Activated gamma-delta T cell (primary cell): Measurements from ENCODE around the gene ZBTB48.
A peak's percentile ranks its signal among the peaks of the same experiment; 100 is the strongest.
"Not testable (repeated sequence)": the region's sequence is repeated elsewhere in the genome, so short reads cannot be mapped to it uniquely, and the experiment has no call there.

ENCODE experiments used
- DNase-seq: peaks from one replicate; lab custom pipeline; 2025; lab: John Stamatoyannopoulos, UW

The ZBTB48 gene

DNA sequence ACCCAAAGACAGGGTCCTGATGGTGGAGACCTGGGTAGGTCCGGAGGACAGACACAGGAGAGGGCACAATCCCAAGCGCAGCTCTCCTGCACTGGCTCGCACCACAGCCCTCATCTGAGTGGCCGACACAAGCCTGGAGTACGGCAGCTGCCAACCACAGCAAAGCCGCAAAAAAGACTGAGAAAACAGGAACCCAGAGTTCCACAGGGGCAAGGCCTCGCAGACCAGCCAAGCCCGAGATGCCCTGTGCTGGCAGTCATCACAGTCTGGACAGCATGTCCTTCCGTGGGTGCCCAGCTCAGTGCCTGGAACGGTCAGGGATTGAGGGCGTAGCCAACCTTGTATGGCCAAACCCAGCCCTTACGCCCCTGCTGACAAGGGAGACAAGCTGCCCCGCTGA lies 11.4 kb downstream of the ZBTB48 start:
- DNase-seq = no peak

DNA sequence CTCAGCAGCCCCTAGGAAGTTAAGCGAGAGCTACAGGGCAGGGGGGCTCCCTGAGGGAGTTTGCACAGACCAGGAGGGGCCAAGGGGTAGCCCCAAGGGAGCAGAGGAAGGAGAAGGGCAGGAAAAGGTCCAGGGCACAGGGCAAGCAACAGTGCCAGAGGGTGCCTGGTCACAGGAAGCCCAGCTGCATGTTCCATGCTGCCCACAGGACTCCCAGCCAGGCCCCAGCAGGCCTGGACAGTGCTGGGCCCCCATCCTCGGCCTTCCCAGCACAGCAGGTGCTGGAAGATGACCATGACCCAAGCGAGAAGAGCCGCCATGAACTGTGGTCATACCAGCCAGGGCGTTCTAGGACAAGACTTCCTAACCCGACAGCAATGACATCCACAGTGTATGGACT lies 11.8 kb downstream of the ZBTB48 start:
- DNase-seq = no peak

DNA sequence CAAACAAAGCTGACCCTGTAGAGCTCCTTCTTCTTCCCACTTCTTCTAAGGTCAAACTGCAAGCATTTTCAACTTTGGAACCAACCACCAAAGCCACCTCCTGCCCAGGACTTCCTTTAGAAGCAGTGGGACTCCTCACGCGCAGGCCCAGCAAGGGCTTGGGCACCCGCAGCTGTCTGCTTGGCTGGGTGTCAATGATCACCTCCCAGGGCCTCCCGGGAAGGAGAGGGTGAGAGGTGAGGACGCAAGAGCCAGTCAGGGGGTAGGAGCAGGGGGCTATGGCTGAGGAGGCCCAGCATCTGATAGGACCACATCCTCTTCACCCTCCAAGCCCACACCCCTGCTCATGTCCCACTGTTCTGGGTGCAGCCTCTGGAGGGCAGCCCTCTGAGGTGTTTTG lies 12.6 kb downstream of the ZBTB48 start:
- DNase-seq = no peak

DNA sequence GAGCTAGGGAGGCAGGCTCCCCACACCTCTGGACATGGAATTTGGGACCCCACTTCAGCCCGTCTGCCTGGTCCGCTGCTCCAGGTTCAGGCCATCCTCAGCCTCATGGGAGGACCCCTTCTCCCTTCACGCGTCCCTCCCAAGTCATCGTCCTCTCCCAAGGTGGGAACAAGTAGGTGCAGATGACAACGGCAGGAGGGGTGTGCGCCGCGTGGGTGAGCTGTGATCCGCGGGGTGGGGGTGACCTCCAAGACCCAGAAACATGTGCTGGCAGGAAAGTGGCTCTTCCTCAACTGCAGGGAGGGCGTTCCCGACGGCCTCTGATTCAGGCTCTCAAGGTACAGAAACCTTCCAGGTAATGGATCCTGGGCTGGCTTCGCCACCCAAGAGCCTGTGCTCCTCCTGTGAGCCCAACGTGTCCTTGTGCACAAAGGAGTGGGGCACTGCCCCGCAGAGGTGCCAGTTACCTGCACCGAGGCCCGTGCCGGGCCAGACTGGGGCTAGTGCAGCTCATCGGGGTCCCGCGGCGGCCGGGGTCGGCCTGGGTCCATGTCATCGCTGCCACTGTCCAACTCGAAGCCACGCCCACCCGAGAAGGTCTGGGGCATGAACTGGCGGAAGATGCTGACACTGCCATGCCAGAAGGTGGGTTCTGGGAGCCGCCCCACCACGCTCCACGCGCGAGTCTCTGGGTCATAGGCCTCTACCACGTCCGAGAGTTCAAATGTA lies 13.2 kb downstream of the ZBTB48 start:
- DNase-seq = no peak

DNA sequence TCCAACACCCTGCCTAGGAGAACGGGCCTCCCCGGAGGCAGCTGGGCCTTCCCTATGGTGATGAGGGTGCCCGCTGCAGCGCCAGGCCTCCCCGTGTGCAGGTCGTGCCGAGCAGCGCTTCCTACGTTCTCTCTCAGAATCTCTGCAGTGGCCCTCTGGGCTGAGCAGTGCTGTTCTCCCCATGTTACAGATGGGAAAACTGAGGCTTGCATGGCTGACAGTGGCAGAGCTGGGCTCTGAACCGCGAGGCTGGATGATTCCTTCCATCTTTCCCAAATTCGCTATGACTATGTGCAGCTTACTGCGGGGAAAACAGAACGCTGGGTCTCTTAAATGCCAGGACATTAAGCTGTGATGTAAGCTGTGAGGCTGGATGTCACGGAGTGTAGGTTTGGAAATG lies 14.0 kb downstream of the ZBTB48 start:
- DNase-seq = no peak

DNA sequence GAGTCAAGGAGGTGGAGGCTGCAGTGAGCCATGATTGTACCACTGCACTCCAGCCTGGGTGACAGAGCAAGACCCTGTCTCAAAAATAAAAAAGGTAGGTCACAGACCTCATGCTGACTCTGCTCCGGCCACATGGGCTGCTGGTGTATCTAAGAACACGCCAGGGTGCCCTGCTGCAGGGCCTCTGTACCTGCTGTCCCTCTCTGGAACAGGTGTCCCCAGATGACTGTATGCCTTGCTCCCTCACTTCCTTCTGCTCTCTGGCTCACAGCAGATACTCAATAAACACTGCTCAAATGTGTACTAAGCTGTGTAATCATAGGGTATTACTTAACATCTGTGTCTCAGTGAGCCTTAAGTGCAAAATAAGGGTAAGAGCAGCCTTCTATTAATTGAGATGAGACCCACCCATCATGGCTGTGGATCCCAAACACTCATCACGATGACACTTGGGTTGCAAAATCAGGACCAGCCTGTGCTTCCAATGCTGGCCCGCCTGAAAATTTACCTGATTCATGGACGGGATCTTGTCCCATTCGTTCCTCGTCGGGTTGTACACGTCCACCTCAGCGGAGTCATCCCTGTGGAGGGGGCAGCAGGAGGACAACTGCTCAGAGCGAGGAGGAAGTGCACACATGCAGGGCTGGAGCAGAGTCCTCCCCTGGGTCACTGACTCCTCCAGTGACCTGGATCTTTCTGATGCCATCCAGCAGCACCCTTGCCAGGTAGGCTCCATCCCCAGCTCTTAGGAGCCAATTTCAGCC lies 15.4 kb downstream of the ZBTB48 start:
- no peak for DNase-seq

DNA sequence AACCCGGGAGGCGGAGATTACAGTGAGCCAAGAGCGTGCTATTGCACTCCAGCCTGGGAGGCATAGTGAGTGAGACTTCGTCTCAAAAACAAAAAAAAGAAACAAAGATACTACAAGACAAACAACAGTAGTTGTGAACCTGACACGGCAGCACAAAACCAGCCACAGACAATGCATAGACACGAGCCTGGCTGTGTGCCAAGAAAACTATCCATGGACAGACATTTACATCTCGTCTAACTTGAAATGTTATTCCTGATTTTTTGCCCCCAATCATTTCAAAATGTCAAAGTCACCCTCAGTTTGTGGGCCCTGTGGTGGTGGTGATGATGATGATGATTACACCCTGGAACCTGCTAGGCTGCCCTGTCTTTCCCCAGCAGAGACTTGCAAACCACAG lies 16.6 kb downstream of the ZBTB48 start:
- no peak for DNase-seq

DNA sequence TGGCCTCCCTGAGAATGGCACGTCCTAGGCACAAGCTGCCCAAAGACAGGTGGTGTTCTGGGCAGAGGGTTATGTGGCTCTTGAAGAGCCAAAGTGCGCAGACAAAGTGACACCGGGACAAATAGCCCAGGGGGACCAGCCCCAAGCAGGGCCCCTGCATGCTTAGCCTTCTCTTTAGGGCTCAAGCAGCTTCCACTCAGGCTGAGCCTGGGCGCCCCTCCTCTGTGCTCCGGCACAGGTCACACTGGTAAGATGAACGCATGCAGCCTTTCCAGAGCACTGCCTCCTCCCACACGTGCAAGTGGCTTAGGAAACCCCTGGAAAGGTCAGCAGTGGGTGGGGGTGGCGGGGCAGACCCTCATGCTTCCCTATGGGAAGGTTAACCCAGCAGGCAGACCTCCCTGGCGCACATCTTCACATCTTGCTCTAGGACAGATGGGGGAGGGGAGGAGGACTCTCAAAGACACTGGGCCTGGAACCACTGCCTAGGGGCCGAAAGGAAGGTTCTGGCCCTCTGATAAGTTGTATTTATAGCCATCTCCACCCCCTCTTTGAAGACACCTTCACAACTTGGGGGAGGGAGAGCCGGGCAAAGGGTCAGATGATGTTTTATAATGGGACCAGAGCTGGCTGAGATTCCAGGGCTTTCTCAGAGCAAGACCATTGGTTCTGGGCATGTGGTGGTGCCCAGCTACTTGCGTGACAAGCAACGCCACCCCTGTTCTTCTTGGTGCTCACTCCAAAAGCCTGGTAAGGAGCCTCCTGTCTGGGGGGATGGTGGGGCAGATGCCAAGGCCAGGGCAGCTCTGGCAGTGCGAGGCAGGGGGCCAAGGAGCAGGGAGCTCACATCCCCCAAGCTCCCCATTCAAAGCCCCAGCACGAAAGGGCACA lies 17.3 kb downstream of the ZBTB48 start:
- no peak for DNase-seq

DNA sequence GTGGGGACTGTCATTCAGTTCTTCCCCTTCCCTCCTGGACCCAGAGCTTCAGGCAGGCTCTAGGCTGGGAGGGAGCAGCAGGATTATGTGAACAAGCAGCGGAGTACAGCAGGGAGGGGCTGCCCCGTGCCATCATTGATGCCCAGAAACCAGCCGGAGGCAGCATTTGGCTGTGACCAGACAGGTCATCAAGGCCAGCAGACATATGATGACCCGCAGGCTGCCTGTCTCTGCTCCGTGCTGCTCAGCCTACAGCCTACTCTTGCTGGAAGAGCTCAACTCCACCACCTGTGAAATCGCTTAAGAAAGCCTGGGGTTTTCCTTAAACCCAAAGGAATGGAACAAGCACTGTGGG lies 18.0 kb downstream of the ZBTB48 start:
- DNase-seq = no peak

DNA sequence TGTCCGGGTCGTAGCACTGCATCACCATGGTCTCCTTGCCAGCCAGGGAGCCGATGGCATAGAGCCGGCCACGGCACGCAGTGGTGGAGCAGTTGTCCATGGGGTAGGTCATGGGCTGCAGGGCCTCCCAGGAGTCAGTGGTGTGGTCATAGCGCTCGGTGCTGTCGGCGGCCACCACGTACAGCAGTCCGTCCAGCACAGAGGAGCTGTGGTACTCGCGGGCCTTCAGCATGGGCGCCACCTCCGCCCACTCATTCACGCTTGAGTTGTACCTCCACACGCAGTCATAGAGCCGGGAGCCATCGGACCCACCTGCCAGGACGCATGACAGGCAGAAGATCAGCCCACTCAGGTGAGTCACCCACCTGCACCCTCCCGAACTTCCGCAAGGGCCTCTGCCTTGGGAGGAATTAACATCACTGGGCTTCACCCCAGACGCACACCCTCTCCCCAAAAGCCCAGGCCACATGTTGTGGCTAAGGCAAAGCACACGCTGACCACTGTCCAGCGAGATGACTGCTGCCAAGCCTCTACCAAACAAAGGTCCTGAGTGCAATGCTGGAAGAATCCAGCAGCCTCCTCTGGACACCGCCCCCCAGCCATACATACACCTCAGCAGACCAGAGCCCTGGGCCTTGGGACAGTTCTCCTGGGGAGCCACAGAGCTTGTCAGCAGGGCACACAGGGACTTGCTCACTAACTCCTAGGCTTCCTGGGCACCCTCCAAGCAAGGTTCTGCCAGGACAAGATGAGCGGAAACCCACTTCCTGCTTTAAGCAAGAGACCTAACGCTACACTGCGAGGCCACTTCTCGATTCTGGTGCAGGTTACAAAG lies 19.6 kb downstream of the ZBTB48 start:
- DNase-seq = no peak

DNA sequence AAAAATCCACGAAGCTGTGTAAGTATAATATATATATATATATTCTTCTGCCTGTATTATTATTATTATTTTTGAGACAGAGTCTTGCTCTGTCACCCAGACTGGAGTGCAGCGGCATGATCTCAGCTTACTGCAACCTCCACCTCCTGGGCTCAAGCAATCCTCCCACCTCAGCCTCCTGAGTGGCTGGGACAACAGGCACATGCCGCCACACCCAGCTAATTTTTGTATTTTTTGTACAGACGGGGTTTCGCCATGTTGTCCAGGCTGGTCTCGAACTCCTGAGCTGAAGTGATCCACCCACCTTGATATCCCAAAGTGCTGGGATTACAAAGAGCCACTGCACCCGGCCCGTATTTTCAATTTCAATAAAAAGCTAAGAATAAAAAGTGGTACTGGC lies 20.2 kb downstream of the ZBTB48 start:
- DNase-seq = not testable (repeated sequence)

DNA sequence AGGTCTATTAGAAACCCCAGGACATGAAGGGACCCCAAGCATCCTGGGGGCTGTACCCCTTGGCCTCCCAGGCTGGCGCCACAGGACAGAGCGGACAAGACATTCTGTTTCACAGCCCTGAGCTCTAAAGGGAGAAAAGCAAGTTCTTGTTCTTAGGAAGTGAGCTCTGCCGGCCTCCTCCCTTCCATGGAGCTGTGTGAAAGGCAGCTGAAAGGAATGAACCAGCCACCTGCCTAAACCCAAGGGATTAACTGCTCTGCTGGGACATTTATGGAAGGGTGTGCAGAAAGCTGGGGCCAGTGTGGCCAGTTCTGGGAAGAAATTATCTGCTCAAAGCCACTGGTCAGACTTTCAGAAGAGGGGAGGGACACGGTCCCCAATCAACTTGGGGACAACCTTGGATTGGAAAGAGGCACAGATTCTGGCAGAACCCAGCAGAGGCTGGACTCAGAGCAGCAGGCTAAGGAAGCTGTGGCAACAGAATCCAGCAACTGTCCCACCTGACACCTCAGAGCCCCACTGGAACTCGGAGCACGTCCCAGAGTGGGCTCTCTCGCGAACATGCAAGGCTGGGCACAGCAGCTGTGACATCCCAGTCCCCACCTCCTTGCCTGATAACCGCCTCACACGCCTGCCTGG lies 20.7 kb downstream of the ZBTB48 start:
- no peak for DNase-seq

DNA sequence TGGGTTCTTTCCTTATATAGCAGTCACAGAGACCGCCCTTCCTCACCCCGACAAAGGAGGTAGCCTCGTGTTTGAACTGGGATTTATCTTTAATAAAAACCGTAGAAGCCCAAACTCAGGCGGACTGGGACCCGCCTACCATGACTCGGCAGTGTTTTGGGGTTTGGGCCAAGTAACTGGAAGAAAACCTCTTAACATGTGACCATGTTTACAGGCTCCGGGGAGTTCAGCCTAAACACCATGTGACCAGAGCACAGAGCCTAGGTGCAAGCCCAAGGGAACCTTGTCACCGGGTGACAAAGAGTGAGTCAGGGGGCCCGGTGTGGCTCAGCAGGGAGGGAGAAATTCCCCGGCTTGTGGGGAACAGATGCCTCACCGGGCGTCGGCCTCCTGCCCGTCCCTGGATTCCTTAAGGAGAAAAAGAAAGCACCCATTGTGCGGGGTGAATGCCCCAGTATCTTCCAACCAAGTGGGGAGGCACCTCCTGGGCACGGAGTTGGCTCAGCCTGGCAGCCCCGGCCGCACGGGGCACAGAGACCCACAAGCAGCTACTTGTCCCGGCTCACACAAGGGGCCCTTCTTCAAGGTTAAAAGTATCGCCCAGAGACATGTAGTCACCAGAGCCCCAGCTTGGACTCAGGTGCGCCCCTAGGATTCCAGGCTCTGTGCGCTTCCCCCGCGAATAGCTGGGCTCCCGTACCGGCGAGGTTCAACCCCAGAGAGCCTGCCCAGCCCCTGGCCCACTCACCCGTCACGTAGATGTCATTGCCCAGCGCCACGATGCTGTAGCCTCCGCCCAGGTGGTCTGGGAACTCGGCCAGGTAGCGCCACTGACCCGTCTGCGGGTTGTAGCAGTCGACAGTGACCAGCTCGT lies 21.5 kb downstream of the ZBTB48 start:
- DNase-seq = peak; percentile 38

DNA sequence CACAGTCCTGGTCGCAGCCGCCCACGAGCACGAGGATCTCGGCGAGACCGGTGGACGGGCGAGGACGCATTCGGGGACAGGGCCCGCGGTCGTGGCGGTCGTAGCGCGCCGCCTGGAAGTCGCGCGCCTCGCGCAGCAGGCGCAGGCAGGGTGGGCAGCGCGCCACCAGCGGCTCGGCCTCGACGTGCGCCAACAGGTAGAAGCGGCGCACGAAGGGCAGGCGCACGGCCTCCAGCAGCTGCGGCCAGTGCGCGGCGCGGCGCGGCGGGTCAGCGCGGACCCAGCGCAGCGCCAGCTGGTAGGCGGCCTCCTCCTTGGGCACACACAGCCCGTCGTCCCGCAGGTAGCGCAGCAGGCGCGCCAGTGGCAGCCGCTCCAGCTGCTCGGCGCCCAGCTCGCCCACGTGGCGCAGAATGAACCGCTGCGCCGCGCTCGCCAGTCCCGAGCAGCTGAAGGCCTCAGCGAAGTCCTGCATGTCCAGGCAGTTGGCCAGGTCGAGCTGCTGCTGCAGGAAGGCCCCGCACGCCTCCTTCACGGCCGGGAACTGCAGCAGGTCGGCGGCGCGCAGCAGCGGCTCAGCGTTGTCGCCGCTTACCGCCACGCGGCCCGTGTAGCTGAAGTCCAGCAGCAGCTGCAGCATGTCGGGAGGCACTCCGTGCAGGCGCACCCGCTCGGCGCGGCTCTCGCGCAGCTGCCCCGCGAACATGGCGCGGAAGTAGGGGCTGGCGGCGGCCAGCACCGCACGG lies 22.3 kb downstream of the ZBTB48 start:
- no peak for DNase-seq

DNA sequence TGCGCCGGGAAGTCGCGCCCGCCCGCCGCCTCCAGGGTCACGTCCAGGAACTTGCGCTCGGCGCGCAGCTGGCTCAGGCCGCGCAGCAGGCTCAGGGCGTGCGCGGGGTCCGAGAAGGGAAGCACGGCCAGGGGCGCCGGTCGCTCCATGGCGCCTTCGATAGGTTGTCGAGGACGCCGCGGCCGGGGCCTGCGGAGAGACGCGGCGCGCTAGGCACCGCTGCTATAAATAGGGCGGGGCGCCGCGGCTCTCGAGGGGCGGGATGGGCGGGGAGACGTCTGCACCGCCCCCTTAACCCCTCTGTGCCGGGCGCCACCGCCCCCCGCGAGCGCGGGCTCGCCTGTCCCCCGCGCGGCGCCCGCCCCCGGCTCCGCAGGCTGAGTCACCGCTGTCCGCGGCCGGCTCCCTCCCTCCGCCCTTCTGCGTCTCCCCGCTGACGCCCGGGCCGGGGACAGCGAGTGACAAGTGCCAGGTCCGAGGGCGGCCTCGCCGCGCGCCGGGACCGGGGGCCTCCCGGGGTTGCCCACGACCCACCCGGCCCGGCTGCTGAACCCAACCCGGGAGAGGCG lies 23.0 kb downstream of the ZBTB48 start, which contains the start of gene KLHL21:
TSS of gene KLHL21 (minus strand) at position 201 of the 569 bp plus-strand sequence. CDS start at position 149, 52 bp downstream.
- DNase-seq = peak; percentile 86

DNA sequence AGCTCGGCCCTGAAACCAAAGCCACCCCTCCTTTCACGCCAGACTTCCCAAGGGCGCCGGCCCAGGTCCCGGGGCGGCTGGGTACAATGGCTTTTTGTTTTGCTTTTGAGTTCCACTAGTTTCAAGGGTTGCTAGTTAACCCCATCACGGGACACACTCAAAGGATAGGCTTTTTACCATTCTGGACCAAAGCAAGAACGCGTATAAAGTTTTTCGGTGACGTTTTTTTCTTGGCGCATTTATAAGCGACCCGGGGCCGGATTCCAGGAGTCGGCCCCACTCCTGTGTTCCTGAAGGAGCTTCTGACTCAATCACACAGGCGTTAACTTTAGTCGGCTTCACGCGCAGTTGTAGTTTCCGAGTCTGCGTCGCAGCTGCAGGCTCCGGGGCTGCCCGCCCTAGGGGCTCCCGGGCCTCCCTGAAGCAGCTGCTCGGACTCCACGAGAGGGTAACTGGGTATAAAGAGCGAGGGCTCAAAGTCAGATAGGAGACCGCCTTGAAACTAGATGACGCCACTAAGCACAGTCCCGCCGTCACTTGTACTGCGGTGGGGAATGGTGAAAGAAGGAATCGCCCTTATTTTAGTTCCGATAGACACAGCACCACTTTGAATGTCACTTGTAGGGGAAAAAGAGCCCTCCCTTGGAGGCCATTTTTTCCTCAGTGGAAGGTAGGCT lies 23.6 kb downstream of the ZBTB48 start:
- DNase-seq = no peak

DNA sequence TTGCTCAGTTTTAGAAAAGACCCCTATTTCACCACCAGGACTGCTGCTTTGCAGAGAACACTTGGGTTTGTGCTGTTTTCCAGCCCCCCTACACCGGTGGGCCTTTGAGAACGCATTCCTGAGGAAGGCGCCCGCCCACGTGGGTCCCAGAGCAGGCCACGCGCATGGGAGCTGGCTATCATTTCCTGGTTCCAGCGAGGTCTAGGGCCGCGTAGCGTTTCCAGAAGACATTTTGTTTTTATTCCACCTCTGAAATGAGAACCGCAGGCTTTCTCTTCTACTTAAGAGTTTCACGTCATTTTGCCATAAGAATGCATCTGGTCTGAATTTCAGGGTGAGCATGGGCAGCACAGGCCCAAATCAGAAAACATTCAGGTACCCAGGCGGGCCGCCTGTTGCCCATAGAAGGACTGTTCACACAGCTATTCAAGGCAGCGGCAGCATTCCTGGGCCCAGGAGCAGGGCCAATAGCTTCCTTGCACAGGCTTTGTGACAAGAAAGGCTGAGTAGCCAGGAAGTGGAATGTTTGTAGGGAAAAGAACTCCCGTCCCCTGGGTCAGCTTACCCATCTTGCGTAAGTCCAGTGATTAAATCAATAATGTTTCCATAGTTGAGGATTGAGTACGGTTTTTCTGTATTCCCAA lies 24.2 kb downstream of the ZBTB48 start:
- DNase-seq = no peak
